Aorta (tissue), 5 donors: ENCODE data around the gene NDUFB2. TPM values are rescaled to one million over a fixed set of nuclear protein-coding genes. Genes with fewer than 3 reads are reported as not detected.
"Not testable (repeated sequence)": the region's sequence is repeated elsewhere in the genome, so short reads cannot be mapped to it uniquely, and the experiment has no call there.

Experiments used
- ATAC-seq: fragments of 200-7000 bp; cut with Tn5 transposase; one replicate; pipeline ENCODE4 v1.9.1; 2022; ENCODE audit warnings: moderate library complexity; ENCODE audit not compliant: low FRiP score
- DNase-seq, 2 donors: peaks; one replicate each; pipeline ENCODE4 v3.0.0-alpha.2; 2020
- H3K27ac ChIP-seq, 2 donors: one replicate each; pipeline ENCODE4 v1.5.1; 2013; ENCODE audit warnings: low read length in 2 of 2, mild to moderate bottlenecking in 2 of 2, moderate library complexity in 2 of 2, control low read depth in 1 of 2, inconsistent platforms in 1 of 2, low read depth in 1 of 2
- H3K27me3 ChIP-seq, 2 donors: one replicate each; pipeline ENCODE4 v1.6.1; 2013; ENCODE audit warnings: control low read depth in 1 of 2, low read length in 1 of 2, mild to moderate bottlenecking in 1 of 2, moderate library complexity in 1 of 2; ENCODE audit not compliant: insufficient read depth in 2 of 2, control insufficient read depth in 1 of 2
- H3K36me3 ChIP-seq, 2 donors: one replicate each; pipeline ENCODE4 v1.6.1; 2013; ENCODE audit warnings: control low read depth in 1 of 2, low read length in 1 of 2, mild to moderate bottlenecking in 1 of 2; ENCODE audit not compliant: insufficient read depth in 2 of 2, control insufficient read depth in 1 of 2
- H3K4me1 ChIP-seq, 2 donors: one replicate each; pipeline ENCODE4 v1.6.1; 2013; ENCODE audit warnings: low read length in 2 of 2, control low read depth in 1 of 2, mild to moderate bottlenecking in 1 of 2, moderate library complexity in 1 of 2; ENCODE audit not compliant: insufficient read depth in 2 of 2, control insufficient read depth in 1 of 2
- H3K4me3 ChIP-seq, 2 donors: one replicate each; pipeline ENCODE4 v1.5.1; 2013; ENCODE audit warnings: low read length in 2 of 2, control low read depth in 1 of 2, mild to moderate bottlenecking in 1 of 2
- H3K9me3 ChIP-seq: one replicate; pipeline ENCODE4 v1.6.1; 2013; ENCODE audit warnings: mild to moderate bottlenecking, low read length; ENCODE audit not compliant: control insufficient read depth
- WGBS, 2 donors: extraction: QIAGEN DNeasy Blood & Tissue Kit; methylation state at CpG; one replicate each; pipeline ENCODE4 v1.1.7; 2013; 5-methylcytosine and 5-hydroxymethylcytosine counted together
- intact Hi-C, 2 donors: fragments of 100-400 bp; cut with DNase I; formaldehyde crosslinking; loops; one replicate each; pipeline versions ENCODE4 v1.14.2 to v1.15.0; 2022
- polyA plus RNA-seq, 2 donors: library from polyadenylated mRNA; stranded (reverse); fragments of 200-250 nt; gene quantifications; one replicate each; pipeline ENCODE4 v1.2.3, GENCODE V29; 2013
- total RNA-seq, 2 donors: library from RNA; stranded (reverse); fragmentation: NEBNext Ultra II Directional; extraction: Animal tissue kit (Norgen Biotek cat#: 25700); gene quantifications; one replicate each; pipeline ENCODE4 v1.2.1, GENCODE V29; 2021
- donor health status: healthy with polysubstance abuse.
- donor health status: Bipolar disorder and iron deficiency.
- donor health status: DM: no; HTN: no; CAD: no.
- donor health status: DM: no; HTN: no; CAD: no.
- donor health status: DM: yes; HTN: yes; CAD: no.

Gene NDUFB2
- total and polyA plus RNA-seq, 4 donors: 106 to 615 (median 175) TPM

- Histone ChIP-seq H3K36me3 (no peaks in the 10 kb centered on the region), H3K27ac (no peak overlapping the region), H3K9me3 (no peaks in the 10 kb centered on the region), H3K4me1 (no peaks in the 10 kb centered on the region), H3K4me3 (no peak overlapping the region), H3K27me3 (no peaks in the 10 kb centered on the region)
- DNase-seq (no peak), ATAC-seq (no peak)
- intact Hi-C loops: no loop called here
- 87 to 91% methylated on average over 3 of the region's 3 CpGs for WGBS, 2 donors
Observed at GRCh38 chr7:140669352-140669751, 27.2 kb upstream of the NDUFB2 start.

GRCh38 chr7:140669862-140670261 is 26.6 kb upstream of the NDUFB2 start:
- not testable (repeated sequence) for H3K4me3 ChIP-seq, H3K9me3 ChIP-seq, H3K4me1 ChIP-seq, H3K27ac ChIP-seq, H3K27me3 ChIP-seq, ATAC-seq, H3K36me3 ChIP-seq
- 88 to 90% methylated on average over 8 to 10 of the region's 10 CpGs for WGBS, 2 donors
- DNase-seq: peak in 1 of 2 donors; percentile 24
- intact Hi-C loops: loop anchor here in 1 of 2 donors (5.0 kb wide), 1 partner anchor 342 kb away; the partner anchor contains the start of gene MRPS33

- H3K4me3 ChIP-seq: no peak overlapping the region
- H3K36me3 ChIP-seq: no peaks in the 10 kb centered on the region
- no peaks in the 10 kb centered on the region for H3K4me1 ChIP-seq
- peak in 1 of 2 donors; percentile 9 for DNase-seq
- H3K9me3 ChIP-seq: no peaks in the 10 kb centered on the region
- WGBS, 2 donors: 77 to 79% methylated on average over 4 of the region's 4 CpGs
- intact Hi-C loops: loop anchor here in 1 of 2 donors (5.0 kb wide), 1 partner anchor 342 kb away; the partner anchor contains the start of gene MRPS33
- H3K27me3 ChIP-seq: no peaks in the 10 kb centered on the region
- H3K27ac ChIP-seq: no peak overlapping the region
- no peak for ATAC-seq
Observed at GRCh38 chr7:140670343-140670935, 26.1 kb upstream of the NDUFB2 start.

- intact Hi-C loops: loop anchor here in 1 of 2 donors (5.0 kb wide), 1 partner anchor 340 kb away; the partner anchor contains the start of gene MRPS33
- no peaks in the 10 kb centered on the region for H3K36me3 ChIP-seq
- no peak overlapping the region for H3K27ac ChIP-seq
- H3K4me1 ChIP-seq: no peaks in the 10 kb centered on the region
- no peak overlapping the region for H3K4me3 ChIP-seq
- H3K27me3 ChIP-seq: no peaks in the 10 kb centered on the region
- DNase-seq (peak in 1 of 2 donors; percentile 57), ATAC-seq (no peak)
- no peaks in the 10 kb centered on the region for H3K9me3 ChIP-seq
- WGBS, 2 donors: 73 to 77% methylated on average over 15 of the region's 15 CpGs
Observed at GRCh38 chr7:140671966-140672365, 24.5 kb upstream of the NDUFB2 start.

- DNase-seq: peak; percentile 69 to 88
- Histone ChIP-seq H3K4me3 (peak within 1 kb of the TSS; percentile 72 to 95), H3K4me1 (no peaks in the 10 kb centered on the region), H3K27me3 (no peaks in the 10 kb centered on the region), H3K9me3 (no peaks in the 10 kb centered on the region), H3K27ac (peak within 1 kb of the TSS in 1 of 2 donors; percentile 53), H3K36me3 (no peaks in the 10 kb centered on the region)
- peak; percentile 65 for ATAC-seq
- 1 to 2% methylated on average over 25 to 41 of the region's 41 CpGs for WGBS, 2 donors
- intact Hi-C loops: loop anchor here in 1 of 2 donors (5.0 kb wide), 1 partner anchor 340 kb away; the partner anchor contains the start of gene MRPS33
Observed at GRCh38 chr7:140672382-140673062, 24.0 kb upstream of the NDUFB2 start, which contains the start of gene ADCK2. ADCK2 (plus strand) TSS chr7:140672945; CDS start chr7:140673331, 386 bp downstream.

GRCh38 chr7:140673063-140673773 is 23.3 kb upstream of the NDUFB2 start:
- ATAC-seq: peak; percentile 44
- intact Hi-C loops: loop anchor here in 1 of 2 donors (5.0 kb wide), 1 partner anchor 339 kb away; the partner anchor contains the start of gene MRPS33
- H3K36me3 ChIP-seq: no peaks in the 10 kb centered on the region
- DNase-seq: peak; percentile 65 to 82
- H3K9me3 ChIP-seq: no peaks in the 10 kb centered on the region
- peak overlapping the region in 1 of 2 donors; percentile 53 for H3K27ac ChIP-seq
- H3K4me1 ChIP-seq: no peaks in the 10 kb centered on the region
- 0% methylated on average over 55 to 72 of the region's 72 CpGs for WGBS, 2 donors
- no peaks in the 10 kb centered on the region for H3K27me3 ChIP-seq
- peak overlapping the region; percentile 72 to 95 for H3K4me3 ChIP-seq

- no peaks in the 10 kb centered on the region for H3K36me3 ChIP-seq
- H3K27me3 ChIP-seq: no peaks in the 10 kb centered on the region
- 19 to 20% methylated on average over 18 of the region's 18 CpGs for WGBS, 2 donors
- peak overlapping the region in 1 of 2 donors; percentile 53 for H3K27ac ChIP-seq
- no peak for DNase-seq
- H3K4me3 ChIP-seq: peak overlapping the region; percentile 72 to 95
- peak; percentile 37 for ATAC-seq
- H3K9me3 ChIP-seq: no peaks in the 10 kb centered on the region
- intact Hi-C loops: loop anchor here in 1 of 2 donors (5.0 kb wide), 1 partner anchor 339 kb away; the partner anchor contains the start of gene MRPS33
- no peaks in the 10 kb centered on the region for H3K4me1 ChIP-seq
Observed at GRCh38 chr7:140673774-140674155, 22.7 kb upstream of the NDUFB2 start.

GRCh38 chr7:140674356-140674800 is 22.1 kb upstream of the NDUFB2 start:
- 89 to 96% methylated on average over 5 of the region's 5 CpGs for WGBS, 2 donors

More at GRCh38 chr7:140674356-140674800, 22.1 kb upstream of the NDUFB2 start:
- Histone ChIP-seq H3K27me3 (no peaks in the 10 kb centered on the region), H3K27ac (no peak overlapping the region), H3K9me3 (no peaks in the 10 kb centered on the region), H3K4me1 (no peaks in the 10 kb centered on the region), H3K4me3 (no peak overlapping the region), H3K36me3 (peaks cover 0 to 3% of the 10 kb centered on the region in 2 donors)
- no peak for ATAC-seq
- intact Hi-C loops: loop anchor here in 1 of 2 donors (5.0 kb wide), 1 partner anchor 338 kb away; the partner anchor contains the start of gene MRPS33
- peak in 1 of 2 donors; percentile 49 for DNase-seq
